Measurements from ENCODE around the gene ATP10A. TPM values are rescaled to one million over a fixed set of nuclear protein-coding genes. Genes with fewer than 3 reads are reported as not detected.

The ATP10A gene
- total RNA-seq, 1 experiment from 2014 or later: 3.9 TPM

DNA sequence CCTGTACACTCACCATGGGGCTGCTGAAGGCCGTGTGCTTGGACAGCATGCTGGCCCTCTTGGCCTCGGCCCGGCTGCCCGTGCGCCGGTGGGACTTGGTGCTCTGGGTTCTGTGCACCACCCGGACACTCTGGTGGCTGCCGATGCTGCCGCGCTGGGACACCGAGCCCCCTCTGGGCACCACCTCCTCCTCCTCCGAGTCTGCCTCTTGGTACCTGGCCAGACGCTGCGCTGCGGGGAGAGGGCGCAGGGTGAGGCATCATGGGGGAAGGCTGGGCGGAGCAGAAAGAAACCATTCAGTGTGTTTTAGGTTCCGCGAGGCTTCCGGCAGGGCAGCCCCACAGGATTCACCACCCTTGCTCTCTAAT is 145.0 kb downstream of the ATP10A start:
- Histone ChIP-seq H2AFZ (ENCODE audit: low read length) (no peak overlapping the region), H3K79me2 (ENCODE audit: insufficient read depth, low read length) (no peaks in the 10 kb centered on the region), H3K56ac (ENCODE audit: insufficient read length, low read depth, low read length) (no peak overlapping the region), H4K20me1 (ENCODE audit: control insufficient read depth, insufficient read depth, insufficient read length) (no peaks in the 10 kb centered on the region), H3K27ac (ENCODE audit: insufficient read length, low read depth, low read length) (no peak overlapping the region), H2BK120ac (ENCODE audit: low read depth, low read length, poor library complexity, severe bottlenecking) (no peak overlapping the region), H3K9ac (ENCODE audit: extremely low read depth, insufficient read length, low read length) (no peak overlapping the region), H4K91ac (ENCODE audit: insufficient read length, low read depth, low read length) (no peak overlapping the region), H3K4ac (ENCODE audit: low read depth, low read length) (no peak overlapping the region), H4K8ac (replicated peaks; ENCODE audit: insufficient read length, low read depth, low read length) (no peak overlapping the region), H3K79me1 (ENCODE audit: insufficient read depth, low read depth, low read length, poor library complexity, severe bottlenecking) (no peaks in the 10 kb centered on the region), H2BK5ac (ENCODE audit: insufficient read length, low read length) (no peak overlapping the region), H2BK15ac (ENCODE audit: low read depth, low read length) (no peak overlapping the region), H3K23ac (ENCODE audit: insufficient read length, low read depth, low read length) (no peak overlapping the region), H3K18ac (ENCODE audit: insufficient read length, low read depth, low read length) (no peak overlapping the region), H2AK5ac (ENCODE audit: insufficient read length, low read length) (no peak overlapping the region), H2BK12ac (ENCODE audit: insufficient read length, low read depth, low read length) (no peak overlapping the region), H3K9me3 (ENCODE audit: control insufficient read depth, low read depth, low read length) (no peaks in the 10 kb centered on the region), H3K27me3 (ENCODE audit: insufficient read depth, low read length) (no peaks in the 10 kb centered on the region), H3K14ac (ENCODE audit: insufficient read depth, low read length) (no peak overlapping the region), H3K4me2 (ENCODE audit: insufficient read depth, insufficient read length, low read length) (no peak overlapping the region), H3T11ph (ENCODE audit: low read length) (no peak overlapping the region), H2BK20ac (ENCODE audit: low read depth, low read length, poor library complexity, severe bottlenecking) (no peak overlapping the region), H3K4me1 (ENCODE audit: insufficient read depth, low read length) (no peaks in the 10 kb centered on the region), H4K5ac (ENCODE audit: insufficient read length, low read depth, low read length) (no peak overlapping the region), H3K23me2 (ENCODE audit: insufficient read length, low read depth, low read length, poor library complexity, severe bottlenecking) (no peaks in the 10 kb centered on the region)
- Mint-ChIP-seq H3K4me3 (no peak overlapping the region), H3K27ac (0 out of 7 replicates have a peak overlapping the region, but pooled peaks of 1 of the 3 experiments have one; percentile 64), H3K36me3 (ENCODE audit: insufficient read depth in 1 of 3, low read depth in 3 of 3) (peaks cover 0 to 1% (median 0%) of the 10 kb centered on the region in 3 experiments; a peak in 1 of 7 replicates), H3K4me1 (peaks cover 10 to 13% of the 10 kb centered on the region in 2 experiments), H3K27me3 (ENCODE audit: low read depth) (no peaks in the 10 kb centered on the region), H3K9me3 (no peaks in the 10 kb centered on the region)
- DNase-seq: no peak
- no CpG with 5 or more reads among the region's 20 CpGs for WGBS (ENCODE audit: extremely low coverage, insufficient read length, low lambda C conversion rate)
- no peak for TF ChIP-seq CTCF (conservative IDR thresholded peaks at IDR 0.05)
